Kidney (tissue), 14 donors: Measurements from ENCODE around the gene NSD1. TPM values are rescaled to one million over a fixed set of nuclear protein-coding genes. Genes with fewer than 3 reads are reported as not detected.

Source experiments
- DNase-seq, 5 donors: peaks; one replicate each; pipeline ENCODE4 v3.0.0-alpha.2; 2013 to 2020
- FAIRE-seq: peaks from 2 replicates; lab custom pipeline; 2012; peaks lifted over from hg19 to GRCh38; lab: Jason Lieb, UNC
- H3K27ac ChIP-seq, 2 donors: one replicate each; pipeline ENCODE4 v1.7.0; 2013; ENCODE audit warnings: low read depth in 2 of 2, low read length in 2 of 2, inconsistent platforms in 1 of 2
- H3K27me3 ChIP-seq: one replicate; pipeline ENCODE4 v1.7.1; 2013; ENCODE audit warnings: low read length, inconsistent platforms; ENCODE audit not compliant: control insufficient read depth, insufficient read depth
- H3K36me3 ChIP-seq, 3 donors: one replicate each; pipeline versions ENCODE4 v1.7.0 to v1.7.1; 2013; ENCODE audit warnings: low read length in 3 of 3, control low read depth in 1 of 3, inconsistent platforms in 1 of 3; ENCODE audit not compliant: insufficient read depth in 3 of 3, control insufficient read depth in 2 of 3
- H3K4me1 ChIP-seq, 3 donors: one replicate each; pipeline versions ENCODE4 v1.7.0 to v1.7.1; 2013; ENCODE audit warnings: low read length in 3 of 3, inconsistent platforms in 1 of 3, low read depth in 1 of 3; ENCODE audit not compliant: control insufficient read depth in 2 of 3, insufficient read depth in 2 of 3
- H3K4me3 ChIP-seq, 3 donors: one replicate each; pipeline versions ENCODE4 v1.7.0 to v1.8.1; 2013; ENCODE audit warnings: low read length in 3 of 3, control low read depth in 1 of 3, inconsistent platforms in 1 of 3
- H3K9ac ChIP-seq, 3 donors: one replicate each; pipeline versions ENCODE4 v1.7.0 to v1.7.1; 2013; ENCODE audit warnings: low read length in 3 of 3, control low read depth in 1 of 3, inconsistent platforms in 1 of 3
- H3K9me3 ChIP-seq, 3 donors: one replicate each; pipeline versions ENCODE4 v1.7.0 to v1.7.1; 2013; ENCODE audit warnings: low read length in 3 of 3, control low read depth in 1 of 3, inconsistent platforms in 1 of 3; ENCODE audit not compliant: control insufficient read depth in 2 of 3, insufficient read depth in 1 of 3
- intact Hi-C: fragments of 100-400 bp; cut with DNase I; formaldehyde crosslinking; loops from one replicate; pipeline ENCODE4 v1.11.1; 2022
- polyA plus RNA-seq: library from polyadenylated mRNA; stranded (reverse); fragments of 350-450 nt; fragmentation: Illumina TruSeq; extraction: RNeasy Lipid Tissue Mini Kit (QIAGEN cat#74804); gene quantifications from one replicate; pipeline ENCODE4 v1.2.3, GENCODE V29; 2014; ENCODE audit warnings: low read depth, low replicate concordance; ENCODE audit not compliant: insufficient read depth
- total RNA-seq: library from RNA; stranded (reverse); fragmentation: NEBNext Ultra II Directional; extraction: Animal tissue kit (Norgen Biotek cat#: 25700); gene quantifications from one replicate; pipeline ENCODE4 v1.2.1, GENCODE V29; 2021
- TF ChIP-seq, protein P1 (sequence below): IDR thresholded peaks from 3 replicates; pipeline ENCODE4 v1.5.1; 2012; ENCODE audit warnings: mild to moderate bottlenecking, moderate library complexity, borderline replicate concordance; ENCODE audit not compliant: insufficient read depth; ENCODE audit errors: extremely low read depth
- donor health status: control.
- donor health status: control.
- donor health status: control.
- donor health status: control.
- donor health status: control.
- donor health status: DM: yes; HTN: yes; CAD: no.
- donor health status: Normal renal cell carcinoma (clear cell type).

Gene NSD1
- total and polyA plus RNA-seq, 2 donors from 2014 or later: 6.0 to 99.1 TPM

DNA sequence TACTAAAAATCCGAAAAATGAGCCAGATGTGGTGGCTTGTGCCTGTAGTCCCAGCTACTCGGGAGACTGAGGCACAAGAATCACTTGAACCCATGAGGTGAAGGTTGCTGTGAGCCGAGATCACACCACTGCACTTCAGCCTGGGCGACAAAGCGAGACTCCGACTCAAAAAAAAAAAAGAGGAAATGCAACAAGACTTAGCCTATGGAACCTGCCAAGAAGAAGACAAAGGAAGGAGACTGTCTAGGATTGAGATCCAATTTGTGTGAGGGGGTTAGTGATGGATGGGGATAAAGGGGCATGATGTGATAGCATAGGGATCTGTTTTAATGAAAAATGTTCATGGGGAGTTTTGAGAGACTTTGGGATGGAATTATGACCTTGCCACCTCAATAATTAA, 97.1 kb downstream of the NSD1 start:
- TF ChIP-seq, protein P1, sequence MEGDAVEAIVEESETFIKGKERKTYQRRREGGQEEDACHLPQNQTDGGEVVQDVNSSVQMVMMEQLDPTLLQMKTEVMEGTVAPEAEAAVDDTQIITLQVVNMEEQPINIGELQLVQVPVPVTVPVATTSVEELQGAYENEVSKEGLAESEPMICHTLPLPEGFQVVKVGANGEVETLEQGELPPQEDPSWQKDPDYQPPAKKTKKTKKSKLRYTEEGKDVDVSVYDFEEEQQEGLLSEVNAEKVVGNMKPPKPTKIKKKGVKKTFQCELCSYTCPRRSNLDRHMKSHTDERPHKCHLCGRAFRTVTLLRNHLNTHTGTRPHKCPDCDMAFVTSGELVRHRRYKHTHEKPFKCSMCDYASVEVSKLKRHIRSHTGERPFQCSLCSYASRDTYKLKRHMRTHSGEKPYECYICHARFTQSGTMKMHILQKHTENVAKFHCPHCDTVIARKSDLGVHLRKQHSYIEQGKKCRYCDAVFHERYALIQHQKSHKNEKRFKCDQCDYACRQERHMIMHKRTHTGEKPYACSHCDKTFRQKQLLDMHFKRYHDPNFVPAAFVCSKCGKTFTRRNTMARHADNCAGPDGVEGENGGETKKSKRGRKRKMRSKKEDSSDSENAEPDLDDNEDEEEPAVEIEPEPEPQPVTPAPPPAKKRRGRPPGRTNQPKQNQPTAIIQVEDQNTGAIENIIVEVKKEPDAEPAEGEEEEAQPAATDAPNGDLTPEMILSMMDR: no peak
- H3K9ac ChIP-seq: no peak overlapping the region
- no peaks in the 10 kb centered on the region for H3K9me3 ChIP-seq
- H3K4me1 ChIP-seq: peaks cover 0 to 3% (median 0%) of the 10 kb centered on the region in 3 donors
- H3K27ac ChIP-seq: no peak overlapping the region
- no peaks in the 10 kb centered on the region for H3K27me3 ChIP-seq
- no peak for DNase-seq
- H3K36me3 ChIP-seq: peaks cover 0 to 2% (median 0%) of the 10 kb centered on the region in 3 donors
- intact Hi-C loops: no loop called here
- no peak for FAIRE-seq
- no peak overlapping the region for H3K4me3 ChIP-seq

GRCh38 chr5:177231479-177232250, 98.1 kb downstream of the NSD1 start:
- intact Hi-C loops: no loop called here
- H3K36me3 ChIP-seq: peaks cover 0 to 5% (median 5%) of the 10 kb centered on the region in 3 donors
- no peak overlapping the region for H3K27ac ChIP-seq
- no peaks in the 10 kb centered on the region for H3K9me3 ChIP-seq
- no peak overlapping the region for H3K9ac ChIP-seq
- FAIRE-seq (no peak), DNase-seq (no peak)
- no peak overlapping the region for H3K4me3 ChIP-seq
- TF ChIP-seq, protein P1: no peak
- peaks cover 0 to 3% (median 0%) of the 10 kb centered on the region in 3 donors for H3K4me1 ChIP-seq
- no peaks in the 10 kb centered on the region for H3K27me3 ChIP-seq

DNA sequence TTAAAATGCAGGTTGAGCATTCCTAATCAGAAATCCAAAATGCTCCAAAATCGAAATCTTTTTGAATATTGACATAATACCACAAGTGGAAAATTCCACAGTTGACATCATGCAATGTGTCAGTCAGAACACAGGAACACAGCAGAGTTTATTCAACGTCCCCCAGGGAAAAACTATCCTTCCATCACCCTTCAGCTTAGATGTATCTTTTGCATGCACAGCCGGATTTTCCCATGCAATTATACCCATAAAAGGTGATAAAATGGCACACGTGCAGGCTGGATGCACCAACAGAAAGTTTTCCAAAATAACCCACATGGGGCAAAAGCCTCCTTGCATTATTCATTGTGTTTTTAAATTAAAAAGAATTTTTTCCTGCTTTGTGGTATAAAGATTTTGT, 98.8 kb downstream of the NSD1 start:
- intact Hi-C loops: no loop called here
- H3K4me1 ChIP-seq: peaks cover 0 to 3% (median 0%) of the 10 kb centered on the region in 3 donors
- no peaks in the 10 kb centered on the region for H3K9me3 ChIP-seq
- no peak for FAIRE-seq
- no peak for DNase-seq
- H3K9ac ChIP-seq: no peak overlapping the region
- H3K36me3 ChIP-seq: peaks cover 0 to 8% (median 5%) of the 10 kb centered on the region in 3 donors
- H3K27me3 ChIP-seq: no peaks in the 10 kb centered on the region
- no peak overlapping the region for H3K27ac ChIP-seq
- TF ChIP-seq, protein P1: no peak
- H3K4me3 ChIP-seq: no peak overlapping the region
